D341Med (cell line): ENCODE data around the gene VEZF1.

Source experiments
- DNase-seq: peaks from one replicate; pipeline ENCODE4 v3.0.0; 2012; ENCODE audit warnings: low spot score

Gene VEZF1, protein sequence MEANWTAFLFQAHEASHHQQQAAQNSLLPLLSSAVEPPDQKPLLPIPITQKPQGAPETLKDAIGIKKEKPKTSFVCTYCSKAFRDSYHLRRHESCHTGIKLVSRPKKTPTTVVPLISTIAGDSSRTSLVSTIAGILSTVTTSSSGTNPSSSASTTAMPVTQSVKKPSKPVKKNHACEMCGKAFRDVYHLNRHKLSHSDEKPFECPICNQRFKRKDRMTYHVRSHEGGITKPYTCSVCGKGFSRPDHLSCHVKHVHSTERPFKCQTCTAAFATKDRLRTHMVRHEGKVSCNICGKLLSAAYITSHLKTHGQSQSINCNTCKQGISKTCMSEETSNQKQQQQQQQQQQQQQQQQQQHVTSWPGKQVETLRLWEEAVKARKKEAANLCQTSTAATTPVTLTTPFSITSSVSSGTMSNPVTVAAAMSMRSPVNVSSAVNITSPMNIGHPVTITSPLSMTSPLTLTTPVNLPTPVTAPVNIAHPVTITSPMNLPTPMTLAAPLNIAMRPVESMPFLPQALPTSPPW

DNA sequence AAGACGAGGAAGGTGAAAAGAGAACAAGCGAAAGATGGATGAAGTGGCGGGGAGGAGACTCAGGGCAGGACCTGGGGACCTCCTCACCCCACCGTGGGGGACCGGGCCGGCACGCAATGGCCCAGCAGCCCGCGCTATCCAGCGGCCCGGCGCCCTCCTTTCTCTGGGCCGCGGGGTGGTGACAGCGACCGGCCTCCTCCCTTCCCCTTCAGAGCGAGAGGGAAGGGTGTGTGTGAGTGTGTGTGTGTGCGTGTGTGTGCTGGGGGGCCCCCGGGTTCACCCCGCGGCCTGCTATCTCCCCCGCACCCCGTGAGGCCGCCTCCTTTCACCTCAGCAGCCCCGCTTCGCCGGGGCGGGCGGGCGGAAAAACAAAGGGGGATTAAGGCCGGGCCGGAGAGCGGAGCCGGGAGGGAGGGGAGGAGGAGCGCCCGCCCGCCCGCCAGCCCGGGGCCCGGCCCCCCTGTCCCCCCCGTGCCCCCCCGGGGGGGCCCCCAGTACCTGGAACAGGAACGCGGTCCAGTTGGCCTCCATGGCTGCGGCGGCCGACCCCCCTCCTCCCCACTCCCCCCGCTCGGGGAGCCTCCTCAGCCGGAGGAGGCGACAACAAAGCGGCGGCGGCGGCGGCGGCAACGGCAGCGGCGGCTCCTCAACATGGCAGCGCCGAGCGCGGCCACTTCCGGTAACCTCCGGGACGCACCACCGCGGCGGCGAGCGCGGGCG, at the start of gene VEZF1:
Gene VEZF1 (minus strand): TSS at position 674 of the 720 bp plus-strand sequence. CDS start 143 bp downstream, at position 531.
- DNase-seq: peak; percentile 96

DNA sequence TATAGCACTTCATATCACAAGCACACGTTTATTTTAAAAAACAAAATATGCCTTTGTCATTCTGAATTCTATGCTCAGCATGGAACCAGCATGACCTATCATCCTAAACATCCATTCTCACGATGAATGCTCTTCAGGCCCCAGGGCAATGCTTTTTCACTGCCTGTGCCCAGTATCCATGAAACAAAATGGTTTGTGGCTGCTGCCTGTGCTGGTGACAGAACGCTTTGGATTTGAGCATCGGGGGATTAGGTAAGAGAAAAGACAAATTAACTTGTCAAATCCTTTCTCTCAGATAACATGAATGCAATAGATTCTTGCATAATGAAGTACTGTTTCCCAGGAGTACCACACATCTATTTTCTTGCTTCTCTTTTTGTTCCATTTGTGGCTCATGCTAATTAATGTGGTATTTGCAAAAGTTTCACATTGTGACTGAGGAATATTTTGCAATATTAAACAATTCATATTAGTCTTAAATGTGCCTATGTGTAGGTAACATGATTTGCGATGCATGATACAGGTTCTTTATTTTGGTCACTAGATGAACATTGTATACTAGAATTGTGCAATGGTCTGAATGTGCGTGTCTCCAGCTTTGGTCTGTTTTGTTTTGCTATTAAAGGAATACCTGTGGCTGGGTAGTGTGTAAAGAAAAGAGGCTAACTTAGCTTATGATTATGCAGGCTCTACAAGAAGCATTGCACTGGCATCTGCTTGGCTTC, 44.8 kb upstream of the VEZF1 start:
- no peak for DNase-seq

DNA sequence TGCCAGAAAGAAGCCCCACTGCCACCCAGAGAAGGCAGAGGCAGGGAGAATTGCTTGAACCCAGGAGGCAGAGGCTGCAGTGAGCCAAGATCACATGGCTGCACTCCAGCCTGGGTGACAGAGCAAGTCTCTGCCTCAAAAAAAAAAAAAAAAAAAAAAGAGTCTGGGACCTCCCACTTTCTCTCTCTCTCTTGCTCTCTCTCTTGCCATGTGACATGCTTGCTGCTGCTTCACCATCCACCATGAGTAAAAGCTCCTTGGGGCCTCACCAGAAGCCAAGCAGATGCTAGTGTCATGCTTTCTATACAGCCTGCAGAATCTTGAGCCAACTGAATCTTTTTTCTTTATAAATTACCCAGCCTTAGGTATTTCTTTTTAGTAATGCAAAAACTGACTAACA, 40.5 kb upstream of the VEZF1 start:
- no peak for DNase-seq

DNA sequence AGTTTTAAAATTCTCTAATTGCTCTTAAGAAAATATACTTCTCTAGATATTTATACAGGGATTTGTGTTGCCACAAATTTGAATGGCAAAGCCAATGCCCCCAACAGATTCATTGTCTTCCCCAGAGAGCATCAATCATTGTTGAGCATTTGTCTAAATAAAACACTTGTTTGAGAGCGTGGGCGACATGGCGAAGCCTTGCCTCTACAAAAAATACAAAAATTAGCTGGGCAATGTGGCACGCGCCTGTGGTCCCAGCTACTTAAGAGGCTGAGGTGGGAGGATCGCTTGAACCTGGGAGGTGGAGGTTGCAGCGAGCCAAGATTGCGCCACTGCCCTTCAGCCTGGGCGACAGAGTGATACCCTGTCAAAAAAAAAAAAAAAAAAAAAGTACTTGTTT, 32.3 kb upstream of the VEZF1 start:
- no peak for DNase-seq

DNA sequence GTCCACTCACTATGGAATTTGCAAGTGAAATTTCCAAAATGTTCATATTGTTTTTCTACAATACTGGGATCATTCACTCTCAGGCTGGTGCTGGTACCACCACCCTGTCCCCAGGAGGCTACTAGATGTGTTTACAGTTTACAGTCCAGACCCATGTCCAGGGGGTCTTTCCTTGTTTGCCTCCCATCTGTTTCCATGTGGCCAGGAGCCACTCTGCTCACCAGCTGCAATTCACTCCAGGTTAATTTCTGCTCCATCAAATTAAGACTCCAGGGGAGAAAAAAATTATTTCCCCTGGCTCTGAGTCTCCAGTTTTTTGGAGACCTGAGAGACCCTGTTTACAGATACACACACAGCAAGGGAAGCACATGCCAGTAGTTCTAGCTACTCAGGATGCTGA, 31.5 kb upstream of the VEZF1 start:
- DNase-seq: no peak

DNA sequence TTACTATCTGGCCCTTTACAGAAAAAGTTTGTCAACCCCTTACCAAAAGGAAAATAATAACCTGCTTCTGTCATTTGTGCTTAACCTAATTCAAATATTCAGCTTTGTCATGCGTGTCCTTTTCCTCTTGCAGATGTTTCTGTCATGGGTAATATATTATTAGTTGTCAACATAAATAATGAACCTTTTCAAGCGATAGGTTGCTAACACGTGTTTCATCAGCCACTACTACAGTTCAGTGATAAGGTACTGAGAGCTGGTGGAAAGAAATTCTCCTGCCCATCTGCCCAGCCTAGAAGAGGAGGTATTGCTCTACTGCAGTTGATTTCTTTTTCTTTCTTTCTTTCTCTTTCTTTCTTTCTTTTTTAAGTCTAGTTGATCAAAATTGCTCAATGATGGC, 31.0 kb upstream of the VEZF1 start:
- no peak for DNase-seq

DNA sequence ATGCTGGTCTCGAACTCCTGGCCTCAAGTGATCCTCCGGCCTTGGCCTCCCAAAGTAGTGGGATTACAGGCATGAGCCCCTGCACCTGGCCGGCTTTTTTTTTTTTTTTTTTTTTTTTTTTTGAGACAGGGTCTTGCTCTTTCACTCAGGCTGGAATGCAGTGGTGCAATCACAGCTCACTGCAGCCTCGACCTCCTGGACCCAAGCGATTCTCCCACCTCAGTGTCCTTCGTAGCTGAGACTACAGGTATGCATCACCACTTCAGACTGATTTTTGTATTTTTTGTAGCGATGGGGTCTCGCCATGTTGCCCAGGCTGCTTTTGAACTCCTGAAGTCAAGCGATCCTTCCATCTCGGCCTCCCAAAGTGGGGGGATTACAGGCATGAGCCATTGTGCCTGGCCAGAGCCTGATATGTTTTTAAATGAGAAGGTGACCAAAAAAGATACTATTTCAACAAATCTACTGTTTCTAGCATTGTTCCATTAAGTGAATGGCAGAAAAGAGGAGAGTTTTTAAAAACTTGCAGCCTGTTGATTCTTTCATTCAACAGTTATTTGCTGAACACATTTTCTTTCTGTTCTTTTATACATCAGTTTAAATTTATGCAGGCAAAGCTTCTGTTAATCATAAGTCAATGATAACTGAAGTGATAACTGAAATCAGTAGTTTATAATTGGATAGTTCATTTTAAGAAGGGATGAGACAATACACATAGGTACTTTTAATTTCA, 22.2 kb upstream of the VEZF1 start:
- DNase-seq: no peak

DNA sequence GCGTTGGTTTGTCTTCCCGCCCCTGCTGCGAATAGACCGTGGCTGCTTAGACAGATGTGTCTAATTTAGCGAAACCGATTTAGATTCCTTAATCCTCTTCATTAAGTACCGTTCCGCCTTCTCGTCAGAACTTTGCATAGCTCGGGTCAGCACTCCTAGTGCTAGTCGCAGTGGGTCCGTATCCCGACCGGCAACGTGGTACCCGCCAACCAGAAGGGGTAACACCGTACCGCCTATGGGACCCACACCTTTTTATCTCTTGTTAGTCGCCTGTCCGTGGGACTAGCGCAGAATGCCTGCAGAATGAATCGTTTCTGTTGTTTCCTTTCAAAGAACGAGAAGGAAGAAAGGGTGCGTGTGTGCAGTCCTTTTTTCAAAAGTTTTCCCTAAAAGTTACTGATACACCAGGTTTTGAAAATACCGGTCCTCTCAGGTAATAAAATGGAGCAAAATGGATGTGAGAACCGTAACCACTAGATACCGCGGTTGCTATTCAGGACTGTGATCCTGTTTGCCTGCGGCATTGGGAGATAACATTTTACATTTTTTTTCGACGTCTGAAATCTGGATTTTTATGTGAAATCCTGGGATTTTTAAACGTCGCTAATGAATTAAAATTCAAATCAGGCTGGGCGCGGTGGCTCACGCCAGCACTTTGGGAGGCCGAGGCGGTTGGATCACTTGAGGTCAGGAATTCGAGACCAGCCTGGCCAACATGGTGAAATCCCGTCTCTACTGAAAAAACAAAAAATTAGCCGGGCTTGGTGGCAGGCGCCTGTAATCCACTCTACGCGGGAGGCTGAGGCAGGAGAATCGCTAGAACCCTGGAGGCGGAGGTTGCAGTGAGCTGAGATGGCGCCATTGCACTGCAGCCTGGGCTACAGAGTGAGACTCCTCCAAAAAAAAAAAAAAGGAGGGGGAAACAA, 20.0 kb upstream of the VEZF1 start:
- no peak for DNase-seq

DNA sequence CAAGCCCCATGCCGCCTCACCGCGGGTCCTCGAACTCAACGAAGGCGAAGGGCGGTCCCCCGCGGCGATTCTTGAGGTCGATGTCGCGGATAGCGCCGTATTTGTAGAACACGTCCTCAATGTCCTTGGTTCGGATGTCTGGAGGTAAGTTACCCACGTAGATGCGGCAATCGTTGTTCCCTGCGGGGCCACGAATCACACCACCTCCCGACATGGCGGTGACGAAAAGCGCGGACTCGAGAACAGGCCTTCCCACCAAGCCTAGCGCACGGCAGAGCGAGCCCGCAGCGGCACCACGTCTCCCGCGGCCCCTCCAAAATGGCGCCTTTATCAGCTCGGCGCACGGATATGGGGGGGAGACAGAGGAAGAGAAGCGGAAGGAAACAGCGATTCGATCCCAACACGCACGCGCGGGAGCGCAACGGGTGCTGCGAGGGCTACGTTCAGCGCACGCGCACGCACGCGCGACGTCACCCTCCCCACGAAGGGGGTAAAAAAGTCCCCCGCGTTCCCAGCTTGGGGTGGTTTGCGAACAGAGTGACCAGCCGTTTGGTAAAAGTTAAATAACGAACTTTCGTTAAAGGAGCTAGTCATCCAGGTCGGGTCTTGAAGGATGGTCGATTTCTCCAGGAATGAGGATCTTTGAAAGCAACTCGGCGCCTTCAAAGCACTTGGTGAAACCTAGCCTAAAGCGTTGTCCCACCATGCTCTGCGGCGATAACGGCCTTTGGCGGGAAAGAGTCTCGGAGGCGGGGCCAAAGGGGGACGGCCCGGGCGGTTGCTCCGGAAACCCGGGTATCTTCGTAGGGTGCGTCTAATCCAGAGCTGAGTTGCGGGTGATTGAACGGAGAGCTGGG, 19.1 kb upstream of the VEZF1 start, which contains the start of gene SRSF1:
Gene SRSF1 (minus strand): TSS at position 323 of the 857 bp plus-strand sequence. CDS start 109 bp downstream, at position 214.
- DNase-seq: peak; percentile 98

DNA sequence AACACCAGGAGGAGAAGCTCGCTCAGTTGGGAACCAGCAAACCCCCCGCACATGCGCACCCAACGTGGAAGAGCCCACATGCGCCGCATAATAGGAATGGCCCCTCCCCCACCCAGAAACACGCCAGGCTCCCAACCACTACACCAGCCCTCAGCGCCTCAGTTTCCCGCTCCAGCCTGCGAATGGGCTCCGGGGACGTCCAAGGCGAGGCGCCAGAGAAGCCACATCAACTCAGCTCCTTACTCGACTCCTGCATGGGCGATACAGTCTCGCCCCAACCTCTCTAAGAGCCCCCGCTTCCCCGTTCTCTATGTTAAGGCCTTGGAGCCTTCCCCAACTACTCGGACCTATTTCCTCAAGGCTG, 18.5 kb upstream of the VEZF1 start:
- DNase-seq: peak; percentile 82

DNA sequence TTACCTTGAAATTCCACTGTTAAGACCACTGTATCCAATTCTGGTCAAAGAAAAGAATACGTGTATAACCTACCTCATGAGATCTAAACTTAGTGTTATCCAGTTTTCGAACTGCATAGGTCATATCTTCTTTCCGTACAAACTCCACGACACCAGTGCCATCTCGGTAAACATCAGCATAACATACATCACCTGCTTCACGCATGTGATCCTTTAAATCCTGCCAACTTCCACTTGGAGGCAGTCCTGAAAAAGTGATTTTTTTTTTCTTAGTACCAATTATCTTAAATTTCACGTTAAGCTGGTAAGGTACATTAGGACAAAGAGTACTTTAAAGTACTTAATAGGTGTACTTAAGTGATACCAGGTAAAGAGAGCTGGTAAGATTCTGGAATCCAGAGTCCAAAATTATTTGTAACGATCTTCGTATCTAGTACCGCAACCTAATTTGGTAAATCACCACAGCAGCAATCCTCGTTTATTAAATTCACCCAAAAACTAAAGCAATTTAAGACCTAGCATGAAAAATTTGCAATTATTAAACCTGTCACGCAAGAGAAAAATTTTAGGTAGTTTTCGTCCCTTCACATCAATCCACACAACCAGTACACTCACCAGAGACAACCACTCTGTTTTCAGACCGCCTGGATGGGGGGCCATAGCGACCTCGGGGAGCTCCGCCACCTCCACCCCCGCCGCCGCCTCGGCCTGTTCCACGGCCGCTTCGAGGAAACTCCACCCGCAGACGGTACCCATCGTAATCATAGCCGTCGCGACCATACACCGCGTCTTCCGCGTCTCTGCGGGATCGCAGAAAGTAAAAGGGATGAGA, 17.9 kb upstream of the VEZF1 start:
- no peak for DNase-seq

DNA sequence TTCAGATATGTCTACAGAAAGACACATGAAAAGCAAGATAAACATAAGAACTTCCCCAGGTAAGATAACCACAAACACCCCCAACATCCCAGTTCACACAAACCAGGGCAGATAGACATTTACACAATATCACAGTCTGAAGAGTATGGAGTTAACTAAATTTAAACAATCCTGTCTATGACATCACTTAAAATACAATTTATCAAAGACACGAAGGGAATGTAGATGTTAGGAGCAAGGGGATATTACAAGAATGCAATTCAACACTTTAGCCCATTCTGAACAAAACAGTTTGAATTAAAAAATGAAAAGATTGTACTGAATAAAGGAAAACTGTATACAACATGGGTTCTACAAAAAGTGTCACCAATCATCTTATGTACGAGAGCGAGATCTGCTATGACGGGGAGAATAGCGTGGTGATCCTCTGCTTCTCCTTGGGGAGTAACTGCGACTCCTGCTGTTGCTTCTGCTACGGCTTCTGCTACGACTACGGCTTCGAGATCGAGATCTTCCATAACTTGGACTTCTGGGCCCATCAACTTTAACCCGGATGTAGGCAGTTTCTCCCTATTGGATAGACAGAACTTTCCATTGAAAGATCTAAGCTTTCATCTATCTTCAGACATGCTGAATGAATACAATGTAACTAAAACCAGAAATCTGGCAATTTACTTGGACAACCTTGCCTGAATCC, 17.1 kb upstream of the VEZF1 start:
- peak; percentile 55 for DNase-seq

DNA sequence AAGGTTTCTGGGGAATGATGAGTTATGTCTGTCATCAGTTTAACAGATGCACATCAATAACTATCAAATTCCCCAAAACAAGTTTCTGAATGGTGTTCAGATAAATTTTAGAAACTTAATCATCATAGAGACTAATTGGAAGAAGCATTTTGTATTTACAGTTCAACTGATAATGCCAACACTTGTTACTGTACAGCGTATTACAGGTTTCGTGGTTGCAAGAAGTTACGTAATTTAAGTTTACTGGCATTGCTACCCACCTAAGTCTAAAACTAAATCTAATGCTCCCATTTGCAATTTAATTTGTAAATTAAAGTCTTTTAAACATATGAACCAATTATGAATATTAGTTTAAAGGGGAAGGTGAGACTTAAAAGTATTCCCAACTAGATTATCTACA, 16.0 kb upstream of the VEZF1 start:
- DNase-seq: no peak

DNA sequence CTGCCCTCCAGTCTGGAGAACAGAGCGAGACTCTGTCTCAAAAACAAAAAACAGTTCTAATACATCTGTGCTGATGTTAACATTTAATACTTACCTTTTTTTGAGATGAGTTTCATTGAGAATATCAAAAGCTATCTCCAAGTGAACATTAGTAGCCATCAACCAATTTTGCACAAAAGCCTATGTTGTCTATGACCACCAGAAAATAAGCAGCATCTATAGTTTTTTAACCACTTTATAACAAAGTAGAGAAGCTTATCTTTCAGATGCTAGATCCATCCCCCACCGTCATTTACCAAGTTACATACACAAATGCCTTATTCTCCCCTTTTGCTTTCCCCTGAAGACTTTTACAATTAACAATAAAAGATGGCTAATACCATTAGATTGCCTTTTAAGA, 14.9 kb upstream of the VEZF1 start:
- no peak for DNase-seq

DNA sequence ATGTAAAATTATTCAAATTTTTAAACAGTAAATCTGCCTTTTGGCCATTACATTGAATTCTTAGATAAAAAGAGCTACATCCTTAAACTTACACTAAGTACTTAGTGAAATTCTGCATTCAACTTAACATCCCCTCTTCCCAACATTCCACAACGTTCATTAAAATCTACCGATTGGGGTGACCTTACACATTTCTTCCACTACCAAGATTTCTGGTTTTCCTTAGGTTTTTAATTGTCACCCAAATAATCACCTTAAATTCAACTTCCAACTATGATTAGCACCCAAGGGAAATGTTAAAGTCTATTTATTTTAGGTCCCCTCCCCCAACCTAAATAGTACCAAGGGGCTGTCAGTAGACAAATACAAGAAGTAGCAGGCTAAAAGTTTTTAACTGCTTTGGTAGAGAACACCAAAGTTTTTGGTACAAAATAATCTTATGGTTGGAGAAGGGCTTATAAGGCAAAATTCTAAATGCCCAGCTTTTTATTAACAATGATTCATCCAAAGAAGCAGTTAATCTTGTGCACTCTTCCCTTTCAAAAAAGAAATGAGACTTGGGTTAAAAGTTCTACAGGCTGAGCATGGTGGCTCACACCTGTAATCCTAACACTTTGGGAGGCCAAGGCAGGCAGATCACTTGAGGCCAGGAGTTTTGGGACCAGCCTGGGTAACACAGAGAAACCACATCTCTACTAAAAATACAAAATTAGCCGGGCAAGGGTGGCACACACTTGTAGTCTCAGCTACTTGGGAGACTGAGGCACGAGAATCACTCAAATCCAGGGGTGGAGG, 14.3 kb upstream of the VEZF1 start:
- DNase-seq: no peak

DNA sequence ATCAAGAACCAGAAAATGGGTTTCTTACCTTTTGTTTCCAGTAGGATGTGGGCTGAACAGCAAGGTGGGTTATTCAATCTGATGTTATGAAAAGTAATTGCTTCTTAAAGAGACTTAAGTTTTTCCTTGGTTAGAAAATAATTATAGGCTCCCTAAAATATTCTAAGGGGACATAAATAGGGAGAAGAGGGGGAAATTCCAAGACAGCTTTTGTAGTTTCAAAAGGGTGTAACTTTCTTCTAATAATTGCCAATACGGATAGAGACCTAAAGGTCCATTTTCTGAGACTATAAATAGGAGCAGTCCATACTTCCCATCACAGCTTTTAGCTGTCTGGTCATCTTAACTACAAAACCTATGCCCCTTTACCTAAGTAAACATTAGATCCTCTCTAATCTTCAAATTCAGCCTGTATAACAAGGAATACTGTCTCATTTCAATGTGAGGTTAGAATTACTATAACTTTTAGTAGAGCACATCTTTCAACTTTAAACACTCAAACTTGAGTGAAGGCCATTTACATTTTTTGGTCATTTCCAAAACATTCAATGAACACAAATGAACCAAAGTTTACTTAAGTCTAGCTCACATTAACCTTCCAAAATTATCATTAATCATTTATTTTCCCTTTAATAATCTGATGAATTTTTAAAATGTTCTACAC, 13.5 kb upstream of the VEZF1 start:
- DNase-seq: no peak

DNA sequence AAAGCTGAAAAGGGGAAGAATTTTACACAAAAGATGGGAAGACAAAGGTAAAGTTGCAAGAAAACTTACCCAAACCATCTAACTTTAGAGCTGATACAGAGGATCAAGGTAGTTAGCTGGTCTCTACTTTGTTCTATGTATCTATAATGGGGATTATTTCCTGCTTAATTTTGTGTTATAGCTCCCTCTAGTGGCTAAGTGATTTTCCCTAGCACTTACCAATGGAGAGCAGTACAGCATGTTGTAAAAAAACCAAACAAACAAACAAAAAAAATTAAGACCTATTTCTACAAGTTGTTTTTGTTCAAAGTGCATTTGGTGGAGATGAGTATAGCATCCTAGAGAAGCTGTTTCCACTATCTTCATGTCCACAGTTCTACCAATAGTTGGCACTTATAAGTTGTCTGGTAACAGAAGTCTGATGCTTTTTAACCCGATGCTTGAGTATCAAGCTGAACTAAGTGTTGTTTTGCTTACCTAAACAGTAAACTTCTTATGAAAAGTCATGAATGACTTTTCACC, 11.5 kb upstream of the VEZF1 start:
- DNase-seq: peak; percentile 40
